Activated T-cell treated with anti-CD3 and anti-CD28 coated beads, Interleukin-2, amount 50 U/mL, for 24 hours (primary cell): ENCODE data around the gene MYOM1.
A peak's percentile ranks its signal among the peaks of the same experiment; 100 is the strongest.

Experiments
- DNase-seq: peaks from one replicate; pipeline ENCODE4 v3.0.0-alpha.2; 2020
- H3K27ac Mint-ChIP-seq: 2 replicates; pipeline ENCODE4 v1.8.0; 2020; ENCODE audit warnings: mild to moderate bottlenecking, mixed read lengths
- H3K27me3 Mint-ChIP-seq: 2 replicates; pipeline ENCODE4 v1.8.0; 2020; ENCODE audit warnings: mixed read lengths
- H3K36me3 Mint-ChIP-seq: 2 replicates; pipeline ENCODE4 v1.8.0; 2020; ENCODE audit warnings: low read depth, mixed read lengths
- H3K4me1 Mint-ChIP-seq: 2 replicates; pipeline ENCODE4 v1.8.0; 2020; ENCODE audit warnings: low read depth, mixed read lengths
- H3K4me3 Mint-ChIP-seq: 2 replicates; pipeline ENCODE4 v1.8.0; 2020; ENCODE audit warnings: mild to moderate bottlenecking, moderate library complexity, mixed read lengths
- H3K9me3 Mint-ChIP-seq: 2 replicates; pipeline ENCODE4 v1.8.0; 2020; ENCODE audit warnings: mixed read lengths

MYOM1 gene

GRCh38 chr18:3255611-3256165 is 35.9 kb upstream of the MYOM1 start:
- H3K4me3 Mint-ChIP-seq, result no peak overlapping the region
- no peaks in the 10 kb centered on the region for H3K9me3 Mint-ChIP-seq
- peaks cover 89% of the 10 kb centered on the region for H3K4me1 Mint-ChIP-seq
- DNase-seq, result no peak
- peaks cover 81% of the 10 kb centered on the region for H3K36me3 Mint-ChIP-seq
- H3K27ac Mint-ChIP-seq, result peak overlapping the region; percentile 65
- H3K27me3 Mint-ChIP-seq, result no peaks in the 10 kb centered on the region

DNA sequence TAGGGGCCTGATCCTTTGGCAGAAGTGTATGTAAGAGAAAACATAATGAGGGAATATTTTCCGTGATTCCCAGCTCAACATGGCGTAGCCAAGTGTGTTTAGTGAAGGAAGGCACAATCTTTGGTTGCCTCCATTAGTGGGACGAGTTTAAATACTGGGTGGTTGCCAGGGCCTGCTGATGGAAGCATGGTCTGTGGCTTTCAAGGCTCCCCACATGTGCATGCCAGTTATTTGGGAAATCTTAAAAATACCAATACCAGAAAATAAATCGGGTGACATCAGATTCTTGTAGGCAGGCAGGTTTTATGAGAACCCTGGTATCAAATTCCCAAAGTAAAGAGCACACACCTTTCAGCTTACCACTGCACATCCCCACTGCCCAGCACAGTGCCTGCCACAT is 35.0 kb upstream of the MYOM1 start:
- H3K27ac Mint-ChIP-seq, result peak overlapping the region; percentile 11
- peaks cover 89% of the 10 kb centered on the region for H3K4me1 Mint-ChIP-seq
- no peak for DNase-seq
- H3K36me3 Mint-ChIP-seq, result peaks cover 90% of the 10 kb centered on the region
- no peaks in the 10 kb centered on the region for H3K9me3 Mint-ChIP-seq
- no peaks in the 10 kb centered on the region for H3K27me3 Mint-ChIP-seq
- no peak overlapping the region for H3K4me3 Mint-ChIP-seq

GRCh38 chr18:3252843-3253242 is 33.1 kb upstream of the MYOM1 start:
- DNase-seq, result no peak
- Mint-ChIP-seq H3K9me3 (no peaks in the 10 kb centered on the region), H3K4me1 (peaks cover 75% of the 10 kb centered on the region), H3K27ac (peak overlapping the region; percentile 87), H3K4me3 (peak overlapping the region; percentile 12), H3K36me3 (peaks cover 90% of the 10 kb centered on the region), H3K27me3 (no peaks in the 10 kb centered on the region)

DNA sequence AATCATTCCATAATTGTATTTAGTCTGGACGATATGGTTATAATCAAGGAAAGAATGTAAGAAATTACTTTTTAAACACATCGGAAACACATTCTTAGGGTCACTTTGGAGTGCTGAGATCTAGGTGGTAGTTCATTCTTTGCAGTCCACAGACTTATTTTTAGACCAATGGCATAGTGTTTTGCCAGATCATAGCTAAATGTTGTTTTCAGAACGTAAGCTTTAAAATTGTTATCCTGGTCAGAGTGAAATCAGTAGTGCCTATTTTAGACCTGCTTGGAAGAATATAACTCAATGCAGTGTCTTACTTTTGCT is 32.2 kb upstream of the MYOM1 start:
- Mint-ChIP-seq H3K27me3 (no peaks in the 10 kb centered on the region), H3K4me3 (peak overlapping the region; percentile 45), H3K4me1 (peaks cover 66% of the 10 kb centered on the region), H3K36me3 (peaks cover 84% of the 10 kb centered on the region), H3K27ac (peak overlapping the region; percentile 90), H3K9me3 (no peaks in the 10 kb centered on the region)
- DNase-seq, result no peak

- H3K4me1 Mint-ChIP-seq, result peaks cover 63% of the 10 kb centered on the region
- H3K9me3 Mint-ChIP-seq, result no peaks in the 10 kb centered on the region
- peaks cover 84% of the 10 kb centered on the region for H3K36me3 Mint-ChIP-seq
- H3K27ac Mint-ChIP-seq, result peak overlapping the region; percentile 90
- DNase-seq, result no peak
- H3K4me3 Mint-ChIP-seq, result peak overlapping the region; percentile 45
- no peaks in the 10 kb centered on the region for H3K27me3 Mint-ChIP-seq
These were observed 31.6 kb upstream of the MYOM1 start for GRCh38 chr18:3251249-3251962.

- H3K36me3 Mint-ChIP-seq, result peaks cover 83% of the 10 kb centered on the region
- no peaks in the 10 kb centered on the region for H3K27me3 Mint-ChIP-seq
- no peak for DNase-seq
- H3K4me3 Mint-ChIP-seq, result peak overlapping the region; percentile 95
- no peaks in the 10 kb centered on the region for H3K9me3 Mint-ChIP-seq
- H3K27ac Mint-ChIP-seq, result peak overlapping the region; percentile 86
- peaks cover 61% of the 10 kb centered on the region for H3K4me1 Mint-ChIP-seq
These were observed 30.7 kb upstream of the MYOM1 start for GRCh38 chr18:3250237-3251107.

GRCh38 chr18:3248658-3249359 is 29.0 kb upstream of the MYOM1 start:
- Mint-ChIP-seq H3K36me3 (peaks cover 69% of the 10 kb centered on the region), H3K4me3 (peak overlapping the region; percentile 95), H3K4me1 (peaks cover 60% of the 10 kb centered on the region), H3K27ac (peak overlapping the region; percentile 97), H3K27me3 (no peaks in the 10 kb centered on the region), H3K9me3 (no peaks in the 10 kb centered on the region)
- DNase-seq, result no peak

DNA sequence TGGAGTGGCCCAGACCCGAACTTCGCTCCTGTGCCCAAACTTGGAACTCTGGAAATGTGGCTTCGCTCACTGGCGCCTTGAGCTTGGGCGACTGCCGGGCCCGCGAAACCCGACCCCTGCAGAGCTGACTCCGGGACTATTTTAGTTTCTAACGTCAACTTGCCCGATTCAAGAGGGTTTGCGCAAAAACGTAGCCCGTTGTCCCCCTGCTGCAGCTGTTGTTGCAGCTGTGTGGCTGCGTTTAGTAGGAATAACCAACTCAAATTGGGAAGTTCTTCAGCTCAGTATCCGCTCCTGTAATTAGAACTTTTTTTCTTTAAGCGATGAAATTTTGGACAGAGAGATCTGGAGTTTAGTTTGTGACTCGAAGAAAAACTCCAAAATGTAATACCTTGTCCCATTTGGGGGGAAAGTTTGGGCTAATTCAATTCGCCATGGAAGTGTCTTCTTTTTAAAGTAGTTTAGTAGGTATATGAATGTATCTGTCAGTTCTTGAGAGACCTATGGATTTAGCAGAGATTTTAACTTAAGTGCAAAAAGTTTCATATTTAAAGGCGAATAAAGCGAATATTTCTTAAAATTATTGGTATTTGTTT is 28.4 kb upstream of the MYOM1 start:
- Mint-ChIP-seq H3K36me3 (peaks cover 66% of the 10 kb centered on the region), H3K27ac (peak overlapping the region; percentile 97), H3K9me3 (no peaks in the 10 kb centered on the region), H3K4me1 (peaks cover 58% of the 10 kb centered on the region), H3K27me3 (no peaks in the 10 kb centered on the region), H3K4me3 (peak overlapping the region; percentile 95)
- no peak for DNase-seq

DNA sequence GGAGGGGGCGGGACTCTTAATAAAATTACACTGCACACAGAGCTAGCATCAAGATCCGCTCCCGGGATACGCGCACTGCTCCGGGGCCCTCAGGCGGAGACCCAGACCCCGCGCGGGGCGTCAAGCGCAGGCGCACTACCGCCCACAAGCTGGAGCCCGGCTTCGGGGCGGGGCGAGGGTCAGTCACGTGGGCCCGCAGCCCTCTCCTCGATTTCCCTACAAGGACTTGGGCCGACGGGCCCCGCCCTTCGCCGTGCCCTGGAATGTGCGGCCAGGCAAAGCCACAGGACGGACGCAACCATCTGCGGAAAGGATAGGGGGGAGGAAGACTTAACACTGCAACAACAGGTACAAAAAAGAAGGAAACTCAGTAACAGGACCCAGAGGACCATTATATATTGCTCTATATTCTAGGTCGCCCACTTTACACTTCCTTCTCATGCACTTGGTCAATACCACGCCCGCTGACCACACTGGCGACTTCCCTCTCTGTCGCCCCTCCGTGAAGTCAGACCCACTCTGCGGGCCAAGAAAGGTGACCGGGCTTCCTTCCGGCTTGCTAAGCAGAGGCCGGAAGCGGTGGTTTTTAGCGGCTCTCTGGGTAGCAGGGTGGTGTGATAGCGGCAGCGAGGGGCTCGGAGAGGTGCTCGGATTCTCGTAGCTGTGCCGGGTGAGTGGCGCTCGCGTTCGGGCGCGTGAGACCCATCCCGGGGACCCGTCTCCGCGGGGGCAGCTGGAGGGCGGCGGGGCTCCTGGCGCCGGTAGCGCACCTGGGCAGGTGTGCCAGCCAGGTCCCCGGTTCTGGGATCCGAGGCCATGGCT is 27.7 kb upstream of the MYOM1 start, which contains the start of gene MYL12A:
Gene MYL12A (plus strand): TSS at position 562 of the 822 bp plus-strand sequence. CDS start 5,447 bp downstream, outside the sequence.
- Mint-ChIP-seq H3K27me3 (no peaks in the 10 kb centered on the region), H3K4me1 (peaks cover 52% of the 10 kb centered on the region), H3K36me3 (peaks cover 61% of the 10 kb centered on the region), H3K9me3 (no peaks in the 10 kb centered on the region), H3K4me3 (peak within 1 kb of the TSS; percentile 95), H3K27ac (peak within 1 kb of the TSS; percentile 97)
- DNase-seq, result peak; percentile 97

GRCh38 chr18:3246635-3247239 is 27.0 kb upstream of the MYOM1 start:
- DNase-seq, result peak; percentile 55
- H3K27me3 Mint-ChIP-seq, result no peaks in the 10 kb centered on the region

GRCh38 chr18:3245853-3246634 is 26.3 kb upstream of the MYOM1 start:
- peak overlapping the region; percentile 95 for H3K4me3 Mint-ChIP-seq
- peaks cover 67% of the 10 kb centered on the region for H3K36me3 Mint-ChIP-seq
- no peaks in the 10 kb centered on the region for H3K27me3 Mint-ChIP-seq
- peak overlapping the region; percentile 97 for H3K27ac Mint-ChIP-seq
- peak; percentile 84 for DNase-seq
- H3K9me3 Mint-ChIP-seq, result peaks cover 10% of the 10 kb centered on the region
- H3K4me1 Mint-ChIP-seq, result peaks cover 40% of the 10 kb centered on the region

More at GRCh38 chr18:3246635-3247239, 27.0 kb upstream of the MYOM1 start:
- peaks cover 7% of the 10 kb centered on the region for H3K9me3 Mint-ChIP-seq
- peaks cover 64% of the 10 kb centered on the region for H3K36me3 Mint-ChIP-seq
- peak overlapping the region; percentile 95 for H3K4me3 Mint-ChIP-seq
- H3K27ac Mint-ChIP-seq, result peak overlapping the region; percentile 97
- H3K4me1 Mint-ChIP-seq, result peaks cover 46% of the 10 kb centered on the region

DNA sequence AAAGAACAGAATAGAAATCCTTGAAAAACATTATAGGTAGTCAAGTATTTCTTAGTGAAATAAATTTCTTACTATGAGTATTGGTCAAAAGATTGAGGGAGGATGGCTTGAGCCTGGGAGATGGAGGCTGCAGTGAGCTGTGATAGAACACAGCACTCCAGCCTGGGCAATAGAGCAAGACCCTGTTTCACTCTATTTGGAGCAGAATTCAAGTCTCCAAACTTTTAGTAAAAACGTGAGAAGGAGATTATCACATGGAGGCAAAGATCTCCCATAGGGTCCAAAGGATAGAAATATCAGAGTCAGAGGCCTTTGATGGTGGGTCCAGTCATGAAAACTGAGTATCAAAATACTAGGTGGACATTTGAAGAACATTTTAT is 25.4 kb upstream of the MYOM1 start:
- Mint-ChIP-seq H3K27ac (no peak overlapping the region), H3K36me3 (peaks cover 69% of the 10 kb centered on the region), H3K4me1 (peaks cover 34% of the 10 kb centered on the region), H3K27me3 (no peaks in the 10 kb centered on the region), H3K9me3 (peaks cover 17% of the 10 kb centered on the region), H3K4me3 (peak overlapping the region; percentile 95)
- no peak for DNase-seq
